ENCODE data around the gene SGCA.

GRCh38 chr17:50211249-50212120 is 45.7 kb downstream of the SGCA start:
- TF ChIP-seq CTCF (IDR thresholded peaks at IDR 0.05; ENCODE audit: poor library complexity, severe bottlenecking) (no peak), EP300 (conservative IDR thresholded peaks at IDR 0.05; ENCODE audit: poor library complexity, severe bottlenecking) (no peak), TAF1 (IDR thresholded peaks at IDR 0.05; ENCODE audit: low read depth) (no peak)
